ENCODE results near the gene FGGY.

Gene FGGY

DNA sequence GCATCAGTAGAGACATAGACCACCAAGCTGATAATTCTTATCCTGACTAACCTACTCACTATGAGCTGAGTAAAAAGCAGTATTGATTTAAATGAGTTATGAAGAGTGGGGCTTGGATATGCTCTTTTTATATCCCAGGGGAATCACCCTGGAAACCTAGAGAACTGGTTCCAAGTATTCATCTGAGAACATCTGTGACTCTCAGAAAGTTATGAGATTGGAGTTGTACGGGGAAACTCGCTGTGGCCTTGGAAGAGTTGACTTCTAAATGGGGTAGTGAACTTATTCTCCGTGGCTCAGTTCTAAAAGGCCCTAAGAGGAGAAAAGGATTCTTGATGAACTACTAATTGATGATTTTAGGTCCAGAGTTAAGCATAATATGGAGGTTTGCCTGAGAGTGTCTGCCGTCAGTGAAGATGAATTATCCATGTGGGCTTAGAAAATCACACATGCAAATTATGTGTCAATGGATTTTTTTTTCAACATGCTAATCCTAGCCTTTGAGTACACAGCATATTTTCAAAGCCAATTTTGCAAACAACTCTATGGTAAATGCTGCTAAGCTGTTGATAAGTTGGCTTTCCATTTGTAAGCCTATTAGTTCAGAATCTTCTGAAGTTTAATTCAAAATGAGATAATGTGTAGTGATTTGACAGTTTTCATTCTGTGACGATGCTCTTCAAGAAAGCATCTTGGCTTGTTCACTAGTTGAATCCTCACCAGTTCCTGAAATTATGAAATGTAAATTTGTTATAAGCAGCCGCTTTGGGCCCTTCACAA is 122.7 kb downstream of the FGGY start:
- H3K4me3 ChIP-seq (replicated peaks; ENCODE audit: low read depth, low read length), result no peak overlapping the region
- no peak for DNase-seq (ENCODE audit: extremely low read depth, low read depth)
- TF ChIP-seq, protein P1, sequence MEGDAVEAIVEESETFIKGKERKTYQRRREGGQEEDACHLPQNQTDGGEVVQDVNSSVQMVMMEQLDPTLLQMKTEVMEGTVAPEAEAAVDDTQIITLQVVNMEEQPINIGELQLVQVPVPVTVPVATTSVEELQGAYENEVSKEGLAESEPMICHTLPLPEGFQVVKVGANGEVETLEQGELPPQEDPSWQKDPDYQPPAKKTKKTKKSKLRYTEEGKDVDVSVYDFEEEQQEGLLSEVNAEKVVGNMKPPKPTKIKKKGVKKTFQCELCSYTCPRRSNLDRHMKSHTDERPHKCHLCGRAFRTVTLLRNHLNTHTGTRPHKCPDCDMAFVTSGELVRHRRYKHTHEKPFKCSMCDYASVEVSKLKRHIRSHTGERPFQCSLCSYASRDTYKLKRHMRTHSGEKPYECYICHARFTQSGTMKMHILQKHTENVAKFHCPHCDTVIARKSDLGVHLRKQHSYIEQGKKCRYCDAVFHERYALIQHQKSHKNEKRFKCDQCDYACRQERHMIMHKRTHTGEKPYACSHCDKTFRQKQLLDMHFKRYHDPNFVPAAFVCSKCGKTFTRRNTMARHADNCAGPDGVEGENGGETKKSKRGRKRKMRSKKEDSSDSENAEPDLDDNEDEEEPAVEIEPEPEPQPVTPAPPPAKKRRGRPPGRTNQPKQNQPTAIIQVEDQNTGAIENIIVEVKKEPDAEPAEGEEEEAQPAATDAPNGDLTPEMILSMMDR (IDR thresholded peaks at IDR 0.05; ENCODE audit: low read depth, low read length, missing control alignments), result no peak

DNA sequence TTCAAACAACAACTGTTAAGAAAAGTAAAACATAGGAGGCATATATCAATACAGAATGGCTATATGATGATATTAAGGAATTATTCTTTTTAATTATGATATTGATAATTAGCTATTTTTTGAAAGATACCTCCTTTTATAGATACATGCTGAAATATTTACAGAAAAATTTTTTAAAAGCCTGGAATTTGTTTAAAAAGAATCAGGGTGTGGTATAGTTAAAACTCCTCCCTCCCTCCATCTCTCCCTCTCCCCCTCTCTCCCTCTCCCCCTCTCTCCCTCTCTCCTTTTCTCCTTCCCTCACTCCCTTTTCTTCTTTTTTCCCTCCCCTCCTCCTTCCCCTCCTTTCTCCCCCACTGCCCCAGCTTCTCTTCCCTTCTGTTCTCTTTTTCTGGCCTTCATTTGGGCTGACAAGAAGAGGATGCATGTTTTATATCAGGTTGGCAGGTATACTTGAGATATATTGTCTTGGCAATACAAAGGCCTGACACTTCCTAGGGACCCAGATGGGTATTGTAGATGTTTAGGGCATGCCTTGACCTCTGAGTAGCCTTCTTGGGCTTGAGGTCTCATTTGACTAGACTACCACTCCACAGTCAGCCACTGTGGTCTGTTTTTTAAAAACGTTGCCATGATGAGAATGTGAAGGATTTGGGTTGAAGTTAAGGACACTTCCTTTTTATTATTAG is 124.5 kb downstream of the FGGY start:
- TF ChIP-seq, protein P1 (IDR thresholded peaks at IDR 0.05; ENCODE audit: low read depth, low read length, missing control alignments), result no peak
- no peak overlapping the region for H3K4me3 ChIP-seq (replicated peaks; ENCODE audit: low read depth, low read length)
- DNase-seq (ENCODE audit: extremely low read depth, low read depth), result no peak

DNA sequence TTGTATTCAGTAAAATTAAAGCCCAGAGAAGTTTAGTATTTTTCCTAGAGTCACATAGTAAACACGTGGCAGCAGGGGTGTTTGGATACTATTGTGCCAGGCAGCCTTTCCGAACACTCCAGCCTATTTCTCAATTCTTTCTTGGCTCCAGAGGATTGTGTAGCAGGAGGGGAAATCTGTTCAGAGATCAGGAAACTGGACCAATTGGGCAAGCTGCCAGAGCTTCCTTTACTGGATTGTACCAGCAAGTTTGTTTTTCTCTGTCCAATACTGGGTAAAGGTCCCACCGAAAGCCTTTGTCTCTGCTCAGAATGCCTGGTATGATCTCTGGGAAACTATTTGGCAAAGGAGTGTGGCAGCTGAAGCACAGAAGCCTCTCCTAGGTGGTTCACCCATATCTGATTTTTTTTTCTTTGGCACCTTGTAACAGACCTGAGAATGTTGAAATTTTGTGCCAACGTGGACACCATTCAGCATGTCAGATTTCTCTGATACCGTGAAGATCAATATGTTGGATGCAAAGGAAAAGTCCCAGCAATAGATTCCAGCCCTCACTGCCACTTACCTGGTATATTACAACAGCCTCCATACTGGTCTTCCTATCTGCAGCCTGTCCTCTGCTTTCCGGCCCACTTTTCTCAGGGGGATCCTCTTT is 126.2 kb downstream of the FGGY start:
- H3K4me3 ChIP-seq (replicated peaks; ENCODE audit: low read depth, low read length), result no peak overlapping the region
- DNase-seq (ENCODE audit: extremely low read depth, low read depth), result no peak
- TF ChIP-seq, protein P1 (IDR thresholded peaks at IDR 0.05; ENCODE audit: low read depth, low read length, missing control alignments), result no peak

DNA sequence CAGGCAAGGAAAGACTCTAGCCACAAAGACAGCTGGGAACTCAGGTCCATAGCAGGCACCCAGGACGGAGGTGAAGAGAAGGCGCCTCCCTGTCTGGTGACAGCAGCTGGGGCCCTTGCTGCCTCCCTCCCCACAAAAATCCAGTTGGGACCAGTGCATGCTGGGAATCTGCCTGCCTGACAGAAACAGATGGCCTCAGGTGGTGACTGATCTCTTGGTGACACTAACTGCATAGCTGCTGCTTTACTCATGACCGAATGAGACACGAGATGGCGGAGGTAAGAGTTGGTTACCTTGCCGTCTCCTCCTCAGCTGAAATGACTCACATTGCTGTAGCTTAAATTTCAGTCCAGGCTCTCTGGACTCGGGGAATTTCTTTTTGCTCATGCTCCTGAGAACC is 130.3 kb downstream of the FGGY start:
- DNase-seq (ENCODE audit: extremely low read depth, low read depth), result peak; percentile 69
- no peak overlapping the region for H3K4me3 ChIP-seq (replicated peaks; ENCODE audit: low read depth, low read length)
- TF ChIP-seq, protein P1 (IDR thresholded peaks at IDR 0.05; ENCODE audit: low read depth, low read length, missing control alignments), result no peak

DNA sequence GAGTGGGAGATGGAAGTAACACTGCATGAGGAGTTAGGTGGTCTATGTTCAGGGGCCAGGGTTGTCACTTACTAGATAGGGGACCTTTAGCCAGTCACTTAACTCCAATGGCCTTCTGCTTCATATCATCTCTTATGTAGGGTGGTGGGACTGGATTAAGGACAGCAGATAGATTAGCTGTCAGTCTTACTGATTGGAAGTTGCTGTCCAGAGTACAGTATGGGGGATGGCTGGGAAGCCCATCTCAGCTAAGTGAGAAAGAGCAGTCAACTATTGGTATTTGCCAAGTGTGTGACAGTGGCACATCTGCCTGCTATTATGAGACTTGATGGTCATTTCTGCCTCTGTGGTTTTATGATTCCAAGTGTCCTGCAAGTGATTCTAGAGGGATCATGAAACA is 130.9 kb downstream of the FGGY start:
- DNase-seq (ENCODE audit: extremely low read depth, low read depth), result no peak
- TF ChIP-seq, protein P1 (IDR thresholded peaks at IDR 0.05; ENCODE audit: low read depth, low read length, missing control alignments), result no peak
- no peak overlapping the region for H3K4me3 ChIP-seq (replicated peaks; ENCODE audit: low read depth, low read length)

DNA sequence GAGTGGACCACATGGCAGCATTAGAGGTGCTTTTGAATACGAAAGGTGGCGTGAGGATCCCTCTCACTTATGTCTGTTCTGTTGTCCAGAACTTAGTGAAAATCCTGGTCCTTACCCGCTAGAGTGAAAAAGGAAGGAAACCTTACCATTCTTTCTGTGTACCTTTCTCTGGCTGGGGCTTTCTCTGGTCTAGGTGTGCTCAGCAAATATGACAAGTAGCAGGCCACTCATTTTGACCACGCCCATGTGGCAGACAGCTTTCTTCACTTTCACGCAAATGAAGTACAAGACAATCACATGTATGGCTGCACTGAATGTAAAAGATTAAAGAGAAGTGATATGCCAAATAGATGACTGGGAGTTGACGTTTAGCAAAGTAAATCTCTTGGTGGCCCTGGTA is 131.9 kb downstream of the FGGY start:
- H3K4me3 ChIP-seq (replicated peaks; ENCODE audit: low read depth, low read length), result no peak overlapping the region
- no peak for DNase-seq (ENCODE audit: extremely low read depth, low read depth)
- TF ChIP-seq, protein P1 (IDR thresholded peaks at IDR 0.05; ENCODE audit: low read depth, low read length, missing control alignments), result no peak
